Mononuclear cell (primary cell): ENCODE data around the gene SH3TC1. TPM values are rescaled to one million over a fixed set of nuclear protein-coding genes. Genes with fewer than 3 reads are reported as not detected.

ENCODE experiments used
- H3K27me3 ChIP-seq: 2 replicates; pipeline ENCODE4 v1.6.0; 2011; ENCODE audit warnings: low read length, control low read depth; ENCODE audit not compliant: insufficient read depth
- H3K4me1 ChIP-seq: 2 replicates; pipeline ENCODE4 v1.5.1; 2011; ENCODE audit warnings: mild to moderate bottlenecking, low read length, control low read depth; ENCODE audit not compliant: insufficient read depth
- H3K4me3 ChIP-seq: 2 replicates; pipeline ENCODE4 v1.5.1; 2011; ENCODE audit warnings: mild to moderate bottlenecking, low read length, moderate library complexity
- H3K9me3 ChIP-seq: 2 replicates; pipeline ENCODE4 v1.5.1; 2011; ENCODE audit warnings: low read depth, mild to moderate bottlenecking, control low read depth, low read length
- total RNA-seq: library from RNA; depleted of rRNA; stranded (reverse); fragments of >200 nt; gene quantifications from one replicate; pipeline ENCODE4 v1.2.3, GENCODE V29; 2012

The SH3TC1 gene
- total RNA-seq, 1 donor: 56.6 TPM

DNA sequence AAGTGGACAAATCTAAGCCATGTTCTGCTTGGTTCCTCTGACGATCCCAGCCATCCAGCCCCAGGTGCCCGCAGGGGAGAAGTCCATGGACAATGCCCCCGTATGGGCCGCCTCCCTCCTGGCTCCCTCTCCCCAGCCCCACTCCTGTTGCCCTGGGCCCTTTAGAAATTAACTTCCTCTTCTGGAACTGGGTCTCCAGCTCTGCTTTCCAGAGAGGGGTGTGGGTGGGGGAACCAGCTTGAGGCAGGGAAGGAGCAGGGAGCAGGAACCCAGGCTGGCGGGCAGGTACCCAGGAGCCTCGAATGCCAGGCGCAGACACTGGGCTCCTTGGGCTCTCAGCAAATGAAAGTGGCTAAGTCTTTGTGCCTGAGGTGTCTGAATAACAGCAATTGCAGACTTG, 27.8 kb upstream of the SH3TC1 start:
- Histone ChIP-seq H3K4me3 (no peak overlapping the region), H3K27me3 (no peaks in the 10 kb centered on the region), H3K4me1 (peaks cover 20% of the 10 kb centered on the region), H3K9me3 (peaks cover 6% of the 10 kb centered on the region)

DNA sequence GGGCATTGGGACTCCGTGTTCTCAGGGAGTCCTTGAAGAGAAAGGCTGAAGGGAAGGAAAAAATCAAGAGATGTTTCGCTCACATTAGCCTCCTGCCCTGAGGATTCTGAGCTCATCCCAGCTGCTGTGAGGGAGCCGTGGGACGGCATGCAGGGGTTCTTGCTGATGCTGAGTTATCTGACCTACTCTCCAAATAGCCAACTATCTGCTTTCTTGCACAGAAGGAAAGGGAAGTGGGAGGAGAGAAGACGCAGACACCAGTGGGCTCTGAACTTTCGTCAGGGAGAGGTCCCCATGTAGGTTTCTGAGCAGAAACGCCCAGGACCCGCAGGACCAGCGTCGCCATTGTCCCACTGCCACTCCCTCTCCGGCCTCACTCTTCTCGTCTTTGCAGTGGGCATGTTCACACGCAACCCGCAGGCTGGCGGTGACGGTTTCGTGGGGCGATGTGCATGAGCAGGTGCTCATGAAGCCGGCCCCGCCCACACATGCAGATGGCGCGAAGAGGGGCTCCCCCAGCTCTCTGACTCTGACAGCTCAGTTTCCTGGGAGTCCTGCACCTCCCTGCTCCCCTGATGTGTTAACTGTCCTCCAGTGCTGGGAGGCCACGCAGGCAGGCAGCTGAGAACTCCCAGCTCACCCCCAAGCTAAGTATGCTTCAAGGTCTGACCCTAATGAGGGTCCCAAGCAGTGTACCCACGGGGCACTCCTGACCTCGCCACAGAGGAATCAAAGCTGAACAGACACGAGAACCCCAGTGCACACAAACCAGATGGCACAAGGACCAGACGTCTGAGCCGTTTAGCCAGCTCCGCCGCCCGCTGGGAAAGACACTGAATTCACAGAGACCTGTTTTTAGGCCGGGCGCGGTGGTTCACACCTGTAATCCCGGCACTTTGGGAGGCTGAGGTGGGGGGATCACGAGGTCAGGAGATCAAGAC, 26.8 kb upstream of the SH3TC1 start:
- H3K27me3 ChIP-seq: no peaks in the 10 kb centered on the region
- peaks cover 6% of the 10 kb centered on the region for H3K9me3 ChIP-seq
- H3K4me3 ChIP-seq: no peak overlapping the region
- peaks cover 16% of the 10 kb centered on the region for H3K4me1 ChIP-seq

DNA sequence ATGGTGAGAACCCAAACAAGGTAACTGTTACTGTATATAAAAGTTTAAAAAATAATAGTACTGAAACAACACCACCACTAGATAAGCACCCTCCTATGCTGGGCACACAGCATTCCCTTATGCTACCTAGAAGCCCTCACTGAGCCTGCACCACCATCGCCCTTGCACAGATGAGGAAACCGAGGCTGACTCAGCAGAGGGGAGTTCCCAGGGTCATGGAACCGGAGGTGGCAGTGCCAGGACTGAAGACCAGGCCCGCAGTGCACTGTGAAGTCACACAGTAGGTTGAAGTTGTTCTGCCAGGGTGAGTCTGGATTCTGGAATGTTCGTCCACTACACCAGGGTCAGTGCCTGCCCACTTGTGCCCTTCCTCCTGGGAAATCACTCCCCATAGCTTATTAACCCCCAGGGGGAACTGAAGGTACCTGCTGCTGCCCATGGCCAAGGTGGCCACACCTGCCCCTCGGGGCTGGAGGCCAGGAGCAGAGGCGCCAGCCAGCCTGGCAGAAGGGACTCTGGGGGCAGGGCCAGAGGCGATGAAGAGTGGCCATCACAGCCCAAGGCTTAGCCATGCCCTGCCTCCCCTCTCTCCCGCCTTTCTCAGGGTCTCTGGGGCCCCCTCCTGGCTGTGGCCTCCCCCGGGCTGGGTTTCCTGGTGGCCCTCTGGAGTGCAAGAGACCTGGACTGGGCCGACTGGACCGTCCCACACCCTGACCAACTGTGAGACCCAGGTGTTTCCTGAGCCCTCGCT, 25.4 kb upstream of the SH3TC1 start:
- no peaks in the 10 kb centered on the region for H3K27me3 ChIP-seq
- H3K4me1 ChIP-seq: peaks cover 2% of the 10 kb centered on the region
- H3K4me3 ChIP-seq: no peak overlapping the region
- H3K9me3 ChIP-seq: peaks cover under 1% of the 10 kb centered on the region

DNA sequence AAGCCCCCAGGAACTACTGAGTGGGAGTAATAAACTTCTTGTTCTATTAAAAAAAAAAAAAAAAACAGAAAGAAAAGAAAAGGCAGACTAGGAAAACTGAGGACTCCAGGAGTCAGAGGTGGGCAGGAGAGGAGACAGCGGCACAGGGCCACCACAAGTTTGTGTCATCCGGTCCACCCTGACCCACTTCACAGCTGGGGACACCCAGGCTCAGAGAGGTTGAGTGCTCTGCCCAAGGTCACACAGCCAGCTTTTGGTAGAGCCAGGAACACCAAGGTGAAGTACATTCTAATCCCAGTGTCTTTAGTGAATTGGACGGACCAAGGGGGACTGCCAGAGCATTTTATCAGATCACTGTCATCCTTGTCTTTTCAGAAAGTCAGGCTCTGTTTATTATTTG, 24.1 kb upstream of the SH3TC1 start:
- H3K27me3 ChIP-seq: no peaks in the 10 kb centered on the region
- no peak overlapping the region for H3K4me3 ChIP-seq
- H3K9me3 ChIP-seq: no peaks in the 10 kb centered on the region

DNA sequence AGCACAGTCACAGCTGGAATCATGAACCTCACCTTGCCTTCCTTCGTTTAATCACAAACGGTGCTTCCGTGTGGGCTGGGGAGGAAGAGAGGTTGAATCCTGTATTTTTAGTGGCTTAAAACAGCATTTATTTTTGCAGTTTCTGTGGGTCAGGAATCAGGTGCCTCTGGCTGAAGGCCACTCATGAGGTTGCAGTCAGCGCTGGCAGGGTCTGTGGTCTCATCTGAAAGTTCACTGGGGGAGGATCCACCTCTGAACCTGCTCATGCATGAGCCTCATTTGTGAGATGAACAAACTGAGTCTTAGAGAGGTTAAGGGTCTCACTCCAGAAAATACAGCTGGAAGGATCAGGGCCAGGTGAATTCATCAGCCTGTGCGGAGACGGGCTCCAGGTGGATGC, 23.4 kb upstream of the SH3TC1 start:
- Histone ChIP-seq H3K27me3 (no peaks in the 10 kb centered on the region), H3K4me3 (no peak overlapping the region), H3K9me3 (no peaks in the 10 kb centered on the region), H3K4me1 (no peaks in the 10 kb centered on the region)

More for the DNA sequence above, 24.1 kb upstream of the SH3TC1 start:
- H3K4me1 ChIP-seq: no peaks in the 10 kb centered on the region

DNA sequence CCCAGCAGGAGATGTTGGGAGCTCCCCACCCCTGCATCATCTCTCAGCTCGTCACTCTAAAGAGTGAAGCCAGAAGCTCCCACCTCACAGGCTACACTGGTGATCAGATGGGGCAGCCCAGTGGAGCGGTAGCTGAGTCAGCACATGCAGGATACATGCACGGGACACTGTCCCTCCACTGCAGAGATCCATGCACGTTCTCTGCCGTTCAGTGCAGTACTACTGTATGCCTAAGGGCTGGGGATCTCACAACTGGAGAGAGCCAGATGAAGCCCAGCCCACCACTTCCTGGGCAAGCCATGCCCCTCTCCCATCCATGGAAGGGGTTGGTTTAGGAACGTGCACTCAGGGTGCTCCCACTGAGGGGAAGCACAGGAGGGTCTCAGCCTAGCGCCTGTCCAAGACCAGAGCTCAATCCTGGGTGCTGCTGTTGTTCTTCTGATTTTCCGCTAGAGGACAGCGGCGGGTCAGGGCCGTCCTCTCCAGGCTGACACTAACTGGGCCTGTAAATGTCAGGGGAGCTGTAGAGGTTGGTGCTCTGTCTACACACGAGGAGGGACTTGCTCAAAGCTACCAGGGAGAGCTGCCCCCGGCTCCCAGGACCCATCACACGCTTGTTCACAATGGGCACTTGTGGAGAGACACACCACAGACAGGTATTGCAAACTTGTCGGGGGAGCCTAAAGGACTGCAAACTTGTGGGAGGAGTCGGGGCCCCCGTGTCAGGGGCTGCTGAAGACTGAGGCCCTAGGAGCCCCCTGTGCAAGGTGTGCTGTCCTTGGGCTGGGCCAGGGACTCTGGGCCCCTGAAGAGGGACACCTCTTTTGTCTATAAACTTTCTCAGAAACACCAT, 22.3 kb upstream of the SH3TC1 start:
- Histone ChIP-seq H3K9me3 (no peaks in the 10 kb centered on the region), H3K27me3 (no peaks in the 10 kb centered on the region), H3K4me3 (no peak overlapping the region), H3K4me1 (no peaks in the 10 kb centered on the region)

DNA sequence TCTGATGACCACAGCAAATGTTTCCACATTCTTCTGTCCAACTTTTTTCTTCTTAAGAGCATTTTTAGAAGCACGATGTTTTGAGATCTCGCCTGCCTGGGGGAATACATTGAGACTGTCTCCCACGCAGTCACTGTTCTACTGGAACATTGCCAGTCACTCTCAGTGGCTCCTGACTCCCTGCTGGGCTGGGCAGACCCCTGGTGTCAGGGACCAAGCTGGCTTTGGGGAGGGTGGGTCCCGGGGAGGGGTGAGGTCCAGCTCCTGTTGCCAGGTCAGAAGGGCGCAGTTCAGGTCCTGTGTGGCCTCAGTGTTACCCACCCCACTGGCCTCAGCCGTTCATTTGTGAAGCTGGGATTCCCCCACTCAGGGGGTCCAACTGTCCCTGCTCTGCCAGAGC, 21.5 kb upstream of the SH3TC1 start:
- no peaks in the 10 kb centered on the region for H3K9me3 ChIP-seq
- H3K4me1 ChIP-seq: no peaks in the 10 kb centered on the region
- H3K4me3 ChIP-seq: no peak overlapping the region
- H3K27me3 ChIP-seq: no peaks in the 10 kb centered on the region

DNA sequence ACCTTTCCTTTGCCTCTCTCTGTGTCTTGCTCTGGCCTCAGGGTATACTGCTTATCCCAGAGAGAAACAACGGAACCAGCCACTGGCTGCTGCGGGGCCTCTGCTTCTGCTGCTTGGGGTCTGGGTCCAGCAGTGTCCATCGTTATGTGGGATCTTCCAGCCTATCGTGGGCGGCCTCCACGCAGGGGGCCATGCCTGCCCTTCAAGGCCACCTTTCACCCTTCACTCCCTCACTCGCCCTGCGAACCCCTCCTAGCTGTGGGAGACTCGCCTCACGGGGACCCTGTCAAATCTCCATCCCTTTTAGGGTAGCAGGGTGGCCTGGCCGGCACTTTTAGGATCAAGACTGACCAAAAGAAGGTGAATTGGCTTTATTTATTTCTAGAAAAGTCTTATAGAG, 21.1 kb upstream of the SH3TC1 start:
- Histone ChIP-seq H3K4me3 (no peak overlapping the region), H3K9me3 (no peaks in the 10 kb centered on the region), H3K4me1 (no peaks in the 10 kb centered on the region), H3K27me3 (no peaks in the 10 kb centered on the region)

DNA sequence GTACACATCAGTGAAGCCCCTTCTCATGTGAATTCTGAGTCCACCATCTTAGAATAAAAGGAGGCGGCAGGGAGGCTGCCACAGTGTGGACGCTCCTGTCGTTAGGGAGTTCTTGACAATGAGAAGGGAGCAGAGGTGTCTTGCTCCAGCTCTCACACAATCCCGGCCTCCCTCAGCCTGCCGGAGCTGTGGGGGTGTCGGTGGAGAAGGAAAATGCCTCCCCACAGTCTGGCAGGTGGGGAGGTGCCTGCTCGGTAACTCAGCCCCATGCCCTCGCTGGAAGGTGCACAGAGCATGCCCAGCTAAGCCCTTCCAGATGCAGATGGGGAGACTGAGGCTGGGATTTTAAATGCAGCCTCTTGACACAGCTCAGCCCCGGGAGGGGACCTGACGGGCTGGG, 20.0 kb upstream of the SH3TC1 start:
- Histone ChIP-seq H3K27me3 (no peaks in the 10 kb centered on the region), H3K4me1 (no peaks in the 10 kb centered on the region), H3K9me3 (no peaks in the 10 kb centered on the region), H3K4me3 (no peak overlapping the region)

DNA sequence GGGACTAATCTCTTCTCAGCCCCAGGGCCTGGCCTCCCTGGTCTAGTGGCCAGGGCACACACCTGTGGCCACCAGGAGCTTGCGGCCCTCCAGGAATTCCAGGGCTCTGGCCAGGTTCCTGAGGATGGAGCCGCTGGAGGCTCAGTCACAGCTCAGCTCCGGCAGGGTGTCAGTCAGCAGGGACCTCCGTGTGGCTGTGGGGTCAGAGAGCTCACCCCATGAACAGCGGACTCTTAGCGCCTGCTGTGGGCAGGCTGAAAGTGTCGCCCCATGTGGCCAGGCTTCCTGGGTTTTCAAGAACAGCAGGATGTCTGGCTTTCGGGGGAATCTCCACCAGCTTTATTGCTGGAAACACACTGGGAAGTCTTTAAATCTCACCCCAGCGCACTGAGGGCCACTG, 19.3 kb upstream of the SH3TC1 start:
- H3K4me1 ChIP-seq: no peaks in the 10 kb centered on the region

DNA sequence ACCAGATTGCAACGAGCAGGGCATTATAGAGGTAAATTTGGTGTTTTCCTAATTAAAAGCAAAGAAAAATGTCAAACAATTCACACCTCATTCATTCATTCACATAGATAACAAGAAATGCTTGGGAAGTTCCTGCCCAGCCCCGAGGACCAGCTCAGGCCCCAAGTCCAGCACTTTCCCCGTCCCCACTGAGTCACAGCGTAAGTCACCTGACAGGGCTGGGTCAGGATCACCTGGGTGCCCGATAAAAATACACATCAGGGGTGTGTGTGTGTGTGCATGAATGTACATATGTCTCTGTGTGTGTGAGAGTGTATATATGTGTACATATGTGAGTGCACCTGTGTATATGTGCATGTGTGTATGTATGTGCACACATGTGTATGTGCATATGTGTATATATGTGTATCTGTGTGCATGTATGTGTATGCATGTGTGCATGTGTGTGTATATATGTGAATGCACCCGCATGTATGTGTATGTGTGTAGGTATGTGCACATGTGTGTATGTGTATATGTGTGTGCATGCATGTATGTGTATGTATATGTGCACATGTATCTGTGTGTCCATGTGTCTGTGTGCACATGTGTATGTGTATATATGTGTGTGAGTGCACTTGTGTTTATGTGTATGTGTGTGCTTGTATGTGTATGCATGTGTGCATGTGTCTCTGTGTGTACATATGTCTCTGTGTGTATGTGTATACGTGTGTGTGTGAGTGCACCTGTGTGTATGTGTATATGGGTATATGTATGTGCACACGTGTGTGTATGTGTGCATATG, 18.6 kb upstream of the SH3TC1 start:
- Histone ChIP-seq H3K27me3 (no peaks in the 10 kb centered on the region), H3K4me3 (no peak overlapping the region), H3K9me3 (no peaks in the 10 kb centered on the region), H3K4me1 (no peaks in the 10 kb centered on the region)

More for the DNA sequence above, 19.3 kb upstream of the SH3TC1 start:
- Histone ChIP-seq H3K9me3 (no peaks in the 10 kb centered on the region), H3K4me3 (no peak overlapping the region), H3K27me3 (no peaks in the 10 kb centered on the region)

DNA sequence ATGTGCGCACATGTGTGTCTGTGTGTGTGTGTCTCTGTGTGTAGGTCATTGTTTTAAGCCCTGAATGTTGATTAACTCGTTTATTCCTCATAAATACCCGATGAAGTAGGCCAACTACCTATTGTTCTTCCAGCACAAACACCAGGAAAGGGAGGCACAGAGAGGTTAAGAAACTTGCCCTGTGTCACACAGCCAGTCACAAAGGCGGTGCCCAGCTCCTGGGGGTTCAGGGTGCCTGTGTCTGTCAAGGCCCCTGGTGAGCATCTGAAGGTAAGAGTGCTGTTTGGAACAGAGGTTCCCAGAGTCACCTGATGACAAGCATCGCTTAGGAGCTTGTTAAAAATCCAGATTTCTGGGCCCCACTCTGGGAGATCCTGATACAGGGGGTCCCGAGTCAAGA, 18.0 kb upstream of the SH3TC1 start:
- H3K4me1 ChIP-seq: no peaks in the 10 kb centered on the region
- no peak overlapping the region for H3K4me3 ChIP-seq
- H3K9me3 ChIP-seq: no peaks in the 10 kb centered on the region
- no peaks in the 10 kb centered on the region for H3K27me3 ChIP-seq

DNA sequence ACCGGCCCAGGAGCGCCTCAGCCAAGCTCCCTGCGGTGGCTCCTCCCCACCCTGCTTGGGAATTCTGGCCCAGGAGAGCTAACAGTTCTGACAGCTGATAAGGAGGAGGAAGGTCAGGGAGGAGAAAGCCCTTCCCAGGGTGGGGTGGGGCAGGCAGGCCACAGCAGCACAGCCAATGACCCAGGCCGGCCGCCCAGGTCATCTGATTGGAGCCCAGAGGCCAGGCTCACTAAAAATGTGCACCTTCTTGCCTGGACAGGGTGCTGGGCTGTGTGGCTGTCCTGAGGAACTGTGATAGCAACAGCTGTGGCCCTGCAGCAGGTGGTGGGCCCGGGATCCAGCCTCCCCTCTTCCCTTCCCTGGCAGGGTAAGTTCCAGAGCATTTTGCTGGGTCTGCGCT, 17.2 kb upstream of the SH3TC1 start:
- Histone ChIP-seq H3K4me3 (no peak overlapping the region), H3K4me1 (no peaks in the 10 kb centered on the region), H3K9me3 (no peaks in the 10 kb centered on the region), H3K27me3 (no peaks in the 10 kb centered on the region)

DNA sequence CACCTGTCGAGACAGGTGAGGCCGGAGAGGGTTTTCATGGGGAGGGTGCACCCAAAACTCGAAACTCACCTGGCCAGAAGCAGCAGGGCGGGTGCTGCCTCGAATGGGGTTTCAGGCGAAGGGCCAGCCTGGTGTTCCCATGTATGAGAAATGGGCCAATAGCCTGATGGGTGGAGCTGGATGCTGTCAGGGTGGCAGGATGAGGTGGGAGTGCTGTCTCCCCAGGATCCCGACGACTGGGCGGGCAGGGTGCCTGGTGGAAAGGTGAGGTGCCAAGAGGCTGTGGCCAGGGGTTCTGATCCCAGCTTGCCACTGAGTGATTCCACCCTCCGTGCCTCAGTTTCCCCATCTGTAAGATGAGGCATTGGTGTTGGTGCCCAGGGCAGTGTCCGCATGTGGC, 16.8 kb upstream of the SH3TC1 start:
- H3K9me3 ChIP-seq: no peaks in the 10 kb centered on the region
- no peak overlapping the region for H3K4me3 ChIP-seq
- H3K4me1 ChIP-seq: no peaks in the 10 kb centered on the region
- no peaks in the 10 kb centered on the region for H3K27me3 ChIP-seq
